Choroid plexus epithelial cell (primary cell): ENCODE data around the gene CCSER1.

Source experiments
- DNase-seq: peaks from one replicate; pipeline ENCODE4 v3.0.0-alpha.2; 2010; ENCODE audit warnings: low read depth
- H3K4me3 ChIP-seq: 2 replicates; pipeline ENCODE4 v1.5.1; 2011; ENCODE audit warnings: low read depth, mild to moderate bottlenecking, control low read depth, low read length, moderate library complexity
- CTCF ChIP-seq: conservative IDR thresholded peaks from 2 replicates; pipeline ENCODE4 v1.5.1; 2011; ENCODE audit warnings: low read depth, mild to moderate bottlenecking, control low read depth, inconsistent platforms, low read length, moderate library complexity

CCSER1 gene

GRCh38 chr4:91630054-91630453, 1502.9 kb downstream of the CCSER1 start:
- TF ChIP-seq CTCF: no peak
- no peak overlapping the region for H3K4me3 ChIP-seq
- DNase-seq: no peak

GRCh38 chr4:91630764-91631163, 1503.6 kb downstream of the CCSER1 start:
- DNase-seq: no peak
- TF ChIP-seq CTCF: no peak
- H3K4me3 ChIP-seq: no peak overlapping the region

DNA sequence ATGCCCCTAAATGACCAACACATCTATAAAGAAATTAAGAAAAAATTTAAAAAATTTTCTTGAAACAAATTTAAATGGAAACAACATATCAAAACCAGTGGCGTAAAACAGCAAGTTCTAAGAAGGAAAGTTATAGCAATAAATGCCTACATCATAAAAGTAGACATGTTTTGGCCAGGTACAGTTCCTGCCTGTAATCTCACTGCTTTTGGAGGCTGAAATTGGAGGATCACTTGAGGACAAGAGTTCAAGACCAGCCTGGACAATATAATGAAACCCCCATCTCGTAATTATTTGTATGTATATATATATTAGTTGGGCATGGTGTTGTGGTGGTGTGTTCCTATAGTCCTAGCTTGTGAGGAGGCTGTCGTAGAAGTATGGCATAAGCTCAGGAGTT, 1504.1 kb downstream of the CCSER1 start:
- no peak overlapping the region for H3K4me3 ChIP-seq
- no peak for TF ChIP-seq CTCF
- DNase-seq: no peak

GRCh38 chr4:91636083-91636482, 1508.9 kb downstream of the CCSER1 start:
- no peak for TF ChIP-seq CTCF
- H3K4me3 ChIP-seq: no peak overlapping the region
- no peak for DNase-seq
